Spleen (tissue), 7 donors: ENCODE measurements around the gene CYB561D1.

Experiments
- POLR2A ChIP-seq, 3 donors: fragments of 450-650 bp; IDR thresholded peaks; one replicate each; pipeline ENCODE4 v1.5.1; 2017; ENCODE audit warnings: antibody characterized with exemption in 3 of 3, mild to moderate bottlenecking in 1 of 3
- TF ChIP-seq, protein P1 (sequence below), 11 experiments: fragments of 200-600 bp in 7 of 11; fragments of 450-650 bp in 4 of 11; sonication (generic) in 4 of 11; IDR thresholded peaks in 8 of 11; conservative IDR thresholded peaks in 3 of 11; 1 replicate in 7 of 11; 2 replicates in 4 of 11; pipeline versions ENCODE4 v1.4.0 to v1.8.0; 2016 to 2021; ENCODE audit warnings: antibody characterized with exemption in 11 of 11, inconsistent platforms in 4 of 11, mild to moderate bottlenecking in 1 of 11
- donor health status: DM: no; HTN: no; CAD: no; lungs with moderate emphysema.
- donor health status: DM: no; HTN: no; CAD: no.
- donor health status: DM: no; HTN: no; CAD: no.

- TF ChIP-seq, protein P1, sequence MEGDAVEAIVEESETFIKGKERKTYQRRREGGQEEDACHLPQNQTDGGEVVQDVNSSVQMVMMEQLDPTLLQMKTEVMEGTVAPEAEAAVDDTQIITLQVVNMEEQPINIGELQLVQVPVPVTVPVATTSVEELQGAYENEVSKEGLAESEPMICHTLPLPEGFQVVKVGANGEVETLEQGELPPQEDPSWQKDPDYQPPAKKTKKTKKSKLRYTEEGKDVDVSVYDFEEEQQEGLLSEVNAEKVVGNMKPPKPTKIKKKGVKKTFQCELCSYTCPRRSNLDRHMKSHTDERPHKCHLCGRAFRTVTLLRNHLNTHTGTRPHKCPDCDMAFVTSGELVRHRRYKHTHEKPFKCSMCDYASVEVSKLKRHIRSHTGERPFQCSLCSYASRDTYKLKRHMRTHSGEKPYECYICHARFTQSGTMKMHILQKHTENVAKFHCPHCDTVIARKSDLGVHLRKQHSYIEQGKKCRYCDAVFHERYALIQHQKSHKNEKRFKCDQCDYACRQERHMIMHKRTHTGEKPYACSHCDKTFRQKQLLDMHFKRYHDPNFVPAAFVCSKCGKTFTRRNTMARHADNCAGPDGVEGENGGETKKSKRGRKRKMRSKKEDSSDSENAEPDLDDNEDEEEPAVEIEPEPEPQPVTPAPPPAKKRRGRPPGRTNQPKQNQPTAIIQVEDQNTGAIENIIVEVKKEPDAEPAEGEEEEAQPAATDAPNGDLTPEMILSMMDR (IDR thresholded peaks at IDR 0.05 in 8 of 11, conservative IDR thresholded peaks at IDR 0.05 in 3 of 11), result no peak
- no peak for TF ChIP-seq POLR2A (IDR thresholded peaks at IDR 0.05)
Measured at GRCh38 chr1:109535971-109536491, 42.1 kb downstream of the CYB561D1 start.
